Neuronal stem cell (in vitro differentiated cells): ENCODE data around the gene ZMIZ1.

Experiments used
- DNase-seq: peaks from one replicate; pipeline ENCODE4 v3.0.0-alpha.2; 2013; ENCODE audit warnings: low spot score
- H2AFZ ChIP-seq: one replicate; pipeline ENCODE4 v1.6.1; 2013; ENCODE audit warnings: mild to moderate bottlenecking, low read length, inconsistent platforms
- H2AK5ac ChIP-seq: 2 replicates; pipeline ENCODE4 v1.6.1; 2013; ENCODE audit warnings: low read depth, mild to moderate bottlenecking, inconsistent platforms, low read length, moderate library complexity, mixed read lengths
- H2BK120ac ChIP-seq: 2 replicates; pipeline ENCODE4 v1.6.1; 2013; ENCODE audit warnings: low read depth, mild to moderate bottlenecking, inconsistent platforms, low read length, moderate library complexity, mixed read lengths
- H2BK12ac ChIP-seq: one replicate; pipeline ENCODE4 v1.6.1; 2013; ENCODE audit warnings: low read length, inconsistent platforms
- H2BK15ac ChIP-seq: 2 replicates; pipeline ENCODE4 v1.6.1; 2013; ENCODE audit warnings: mild to moderate bottlenecking, low read length, inconsistent platforms, mixed read lengths
- H2BK5ac ChIP-seq: one replicate; pipeline ENCODE4 v1.6.1; 2013; ENCODE audit warnings: inconsistent platforms, mild to moderate bottlenecking, low read length, moderate library complexity
- H3K14ac ChIP-seq: one replicate; pipeline ENCODE4 v1.6.1; 2013; ENCODE audit warnings: low read length, inconsistent platforms
- H3K18ac ChIP-seq: 2 replicates; pipeline ENCODE4 v1.6.1; 2013; ENCODE audit warnings: low read length, inconsistent platforms
- H3K23ac ChIP-seq: 2 replicates; pipeline ENCODE4 v1.6.1; 2013; ENCODE audit warnings: low read depth, mild to moderate bottlenecking, mixed read lengths, low read length, inconsistent platforms; ENCODE audit not compliant: poor library complexity
- H3K27ac ChIP-seq: replicated peaks from 3 replicates; pipeline ENCODE4 v1.5.1; 2013; ENCODE audit warnings: low read length, inconsistent platforms
- H3K27me3 ChIP-seq, 3 experiments: 2 replicates each; pipeline ENCODE4 v1.6.1; 2013; ENCODE audit warnings: low read length in 3 of 3, mild to moderate bottlenecking in 2 of 3, inconsistent platforms in 1 of 3, low read depth in 1 of 3, mixed read lengths in 1 of 3, moderate library complexity in 1 of 3; ENCODE audit not compliant: control insufficient read depth in 3 of 3, insufficient read depth in 3 of 3
- H3K36me3 ChIP-seq, 2 donors: replicated peaks in 1 of 2; 2 replicates each; pipeline ENCODE4 v1.6.1; 2013; ENCODE audit warnings: low read length in 2 of 2; ENCODE audit not compliant: control insufficient read depth in 2 of 2, insufficient read depth in 2 of 2
- H3K4ac ChIP-seq: 2 replicates; pipeline ENCODE4 v1.6.1; 2013; ENCODE audit warnings: inconsistent platforms, mild to moderate bottlenecking, low read length, moderate library complexity
- H3K4me1 ChIP-seq, 2 donors: 1 replicate in 1 of 2; 2 replicates in 1 of 2; pipeline ENCODE4 v1.6.1; 2013; ENCODE audit warnings: low read length in 2 of 2, low read depth in 1 of 2; ENCODE audit not compliant: control insufficient read depth in 2 of 2, insufficient read depth in 1 of 2
- H3K4me2 ChIP-seq: one replicate; pipeline ENCODE4 v1.6.1; 2013; ENCODE audit warnings: mild to moderate bottlenecking, low read length, inconsistent platforms; ENCODE audit not compliant: insufficient read depth, poor library complexity, severe bottlenecking
- H3K4me3 ChIP-seq, 2 donors: 2 replicates each; pipeline ENCODE4 v1.5.1; 2013; ENCODE audit warnings: low read length in 2 of 2, mild to moderate bottlenecking in 2 of 2, inconsistent platforms in 1 of 2, moderate library complexity in 1 of 2
- H3K79me1 ChIP-seq: one replicate; pipeline ENCODE4 v1.6.1; 2013; ENCODE audit warnings: low read depth, mild to moderate bottlenecking, inconsistent platforms, low read length, moderate library complexity
- H3K9ac ChIP-seq: one replicate; pipeline ENCODE4 v1.6.1; 2013; ENCODE audit warnings: mild to moderate bottlenecking, low read depth, low read length, inconsistent platforms; ENCODE audit not compliant: poor library complexity
- H3K9me3 ChIP-seq, 2 donors: replicated peaks in 1 of 2; 2 replicates each; pipeline versions ENCODE3 to v1.6.1; 2013; ENCODE audit warnings: low read length in 2 of 2, mild to moderate bottlenecking in 2 of 2, inconsistent platforms in 1 of 2, low read depth in 1 of 2, mixed read lengths in 1 of 2, moderate library complexity in 1 of 2; ENCODE audit not compliant: control insufficient read depth in 2 of 2, insufficient read depth in 1 of 2
- H4K8ac ChIP-seq: one replicate; pipeline ENCODE4 v1.6.1; 2013; ENCODE audit warnings: low read depth, mild to moderate bottlenecking, inconsistent platforms, low read length, moderate library complexity
- H4K91ac ChIP-seq: one replicate; pipeline ENCODE4 v1.6.1; 2013; ENCODE audit warnings: low read length, low read depth, mild to moderate bottlenecking, inconsistent platforms; ENCODE audit not compliant: poor library complexity
- WGBS, 2 donors: extraction: QIAGEN DNeasy Blood & Tissue Kit; methylation state at CpG; one replicate each; pipeline ENCODE4 v1.1.7; 2013; ENCODE audit warnings: missing lambda C conversion rate in 2 of 2, mixed read lengths in 1 of 2; ENCODE audit not compliant: insufficient read length in 2 of 2, insufficient replicate concordance in 1 of 2; ENCODE audit errors: extremely low coverage in 2 of 2; 5-methylcytosine and 5-hydroxymethylcytosine counted together

ZMIZ1 gene

DNA sequence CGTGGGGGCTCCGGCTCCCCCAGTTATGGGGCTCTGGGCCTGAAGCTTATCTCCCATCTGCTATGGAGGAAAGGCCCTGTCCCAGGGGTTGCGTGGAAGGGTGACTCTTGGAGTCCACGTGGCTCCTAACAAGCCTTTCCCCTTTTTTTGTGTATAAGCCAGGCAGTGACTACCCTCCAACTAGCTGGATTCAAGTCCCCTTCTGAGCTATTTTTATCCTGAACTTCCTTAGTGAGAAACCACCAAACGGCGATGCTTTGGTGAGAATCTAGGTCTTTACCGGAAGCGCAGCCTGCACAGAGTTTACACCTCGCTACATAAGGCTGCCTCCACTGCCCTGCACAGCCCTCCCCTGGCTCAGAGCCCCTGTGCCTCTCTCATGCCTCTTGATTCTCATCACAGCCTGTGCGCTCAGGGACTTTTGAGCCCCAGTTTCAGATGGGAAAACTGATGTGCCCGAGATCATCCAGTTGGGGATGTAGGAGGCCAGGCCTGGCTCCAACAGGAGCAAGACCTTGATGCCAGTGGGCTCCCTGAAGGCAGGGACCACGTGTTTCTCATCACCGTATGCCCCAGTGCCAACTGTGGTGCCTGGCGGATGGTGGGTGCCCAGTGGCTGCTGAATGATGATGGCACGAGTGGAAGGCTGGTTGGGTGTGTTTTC lies 176.2 kb downstream of the ZMIZ1 start:
- no peak overlapping the region for H3K4me3 ChIP-seq
- H2AK5ac ChIP-seq = no peak overlapping the region
- H2BK5ac ChIP-seq = no peak overlapping the region
- no peak overlapping the region for H3K4ac ChIP-seq
- peaks cover 0 to 2% of the 10 kb centered on the region in 2 donors for H3K9me3 ChIP-seq
- peaks cover 0 to 27% of the 10 kb centered on the region in 2 donors for H3K36me3 ChIP-seq
- no peak for DNase-seq
- peaks cover 26 to 32% of the 10 kb centered on the region in 2 donors for H3K4me1 ChIP-seq
- H2AFZ ChIP-seq = no peak overlapping the region
- no CpG with 5 or more reads among the region's 15 CpGs for WGBS, 2 donors
- no peak overlapping the region for H3K27ac ChIP-seq
- no peak overlapping the region for H2BK15ac ChIP-seq
- no peak overlapping the region for H3K14ac ChIP-seq
- peaks cover 25% of the 10 kb centered on the region for H3K79me1 ChIP-seq
- H3K4me2 ChIP-seq = no peak overlapping the region
- H2BK120ac ChIP-seq = no peak overlapping the region
- H3K27me3 ChIP-seq = no peaks in the 10 kb centered on the region
- H3K23ac ChIP-seq = no peak overlapping the region
- no peak overlapping the region for H4K8ac ChIP-seq
- no peak overlapping the region for H3K9ac ChIP-seq
- H4K91ac ChIP-seq = no peak overlapping the region
- H2BK12ac ChIP-seq = no peak overlapping the region
- no peak overlapping the region for H3K18ac ChIP-seq

GRCh38 chr10:79245539-79246208 lies 176.9 kb downstream of the ZMIZ1 start:
- Histone ChIP-seq H2BK120ac (no peak overlapping the region), H2BK15ac (no peak overlapping the region), H3K9me3 (peaks cover 0 to 2% of the 10 kb centered on the region in 2 donors), H2BK5ac (no peak overlapping the region), H3K23ac (no peak overlapping the region), H3K27ac (no peak overlapping the region), H3K4ac (no peak overlapping the region), H2AFZ (no peak overlapping the region), H3K4me1 (peaks cover 22 to 25% of the 10 kb centered on the region in 2 donors), H3K4me3 (no peak overlapping the region), H3K27me3 (no peaks in the 10 kb centered on the region), H3K14ac (no peak overlapping the region), H3K79me1 (peaks cover 25% of the 10 kb centered on the region), H4K91ac (no peak overlapping the region), H3K4me2 (no peak overlapping the region), H3K18ac (no peak overlapping the region), H3K9ac (no peak overlapping the region), H2BK12ac (no peak overlapping the region), H3K36me3 (peaks cover 0 to 34% of the 10 kb centered on the region in 2 donors), H2AK5ac (no peak overlapping the region), H4K8ac (no peak overlapping the region)
- no CpG with 5 or more reads among the region's 9 CpGs for WGBS, 2 donors
- DNase-seq = no peak

DNA sequence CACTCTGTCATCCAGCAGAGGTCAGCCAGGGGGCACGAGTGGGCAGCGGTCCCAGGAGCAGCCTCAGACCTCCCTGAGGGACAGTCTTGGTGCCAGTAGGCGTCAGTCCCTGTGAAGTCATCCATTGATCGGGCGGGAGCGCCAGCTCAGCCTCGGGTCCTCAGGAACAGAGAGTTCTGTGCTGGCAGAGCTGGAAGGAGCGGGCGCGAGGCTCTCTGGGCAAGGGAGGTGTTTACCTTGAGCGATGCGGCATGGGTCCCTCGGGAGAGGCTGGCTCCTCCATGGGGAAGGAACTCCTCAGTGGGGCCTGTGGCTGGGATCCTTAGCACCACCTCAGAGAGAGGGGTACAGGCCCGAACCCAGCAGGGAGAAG lies 177.4 kb downstream of the ZMIZ1 start:
- no peak overlapping the region for H3K18ac ChIP-seq
- H4K91ac ChIP-seq = no peak overlapping the region
- H3K4me2 ChIP-seq = no peak overlapping the region
- H3K9me3 ChIP-seq = peaks cover 0 to 2% of the 10 kb centered on the region in 2 donors
- DNase-seq = no peak
- H3K14ac ChIP-seq = no peak overlapping the region
- H3K4me1 ChIP-seq = peaks cover 18 to 20% of the 10 kb centered on the region in 2 donors
- H3K27me3 ChIP-seq = no peaks in the 10 kb centered on the region
- H3K4ac ChIP-seq = no peak overlapping the region
- H3K27ac ChIP-seq = no peak overlapping the region
- H3K4me3 ChIP-seq = no peak overlapping the region
- WGBS, 2 donors = no CpG with 5 or more reads among the region's 14 CpGs
- H2BK12ac ChIP-seq = no peak overlapping the region
- H2AK5ac ChIP-seq = peak overlapping the region; percentile 54
- H2BK120ac ChIP-seq = no peak overlapping the region
- H2BK15ac ChIP-seq = no peak overlapping the region
- no peak overlapping the region for H4K8ac ChIP-seq
- H3K9ac ChIP-seq = no peak overlapping the region
- H3K23ac ChIP-seq = no peak overlapping the region
- H3K79me1 ChIP-seq = peaks cover 25% of the 10 kb centered on the region
- H2AFZ ChIP-seq = no peak overlapping the region
- H3K36me3 ChIP-seq = peaks cover 0 to 38% of the 10 kb centered on the region in 2 donors
- no peak overlapping the region for H2BK5ac ChIP-seq

DNA sequence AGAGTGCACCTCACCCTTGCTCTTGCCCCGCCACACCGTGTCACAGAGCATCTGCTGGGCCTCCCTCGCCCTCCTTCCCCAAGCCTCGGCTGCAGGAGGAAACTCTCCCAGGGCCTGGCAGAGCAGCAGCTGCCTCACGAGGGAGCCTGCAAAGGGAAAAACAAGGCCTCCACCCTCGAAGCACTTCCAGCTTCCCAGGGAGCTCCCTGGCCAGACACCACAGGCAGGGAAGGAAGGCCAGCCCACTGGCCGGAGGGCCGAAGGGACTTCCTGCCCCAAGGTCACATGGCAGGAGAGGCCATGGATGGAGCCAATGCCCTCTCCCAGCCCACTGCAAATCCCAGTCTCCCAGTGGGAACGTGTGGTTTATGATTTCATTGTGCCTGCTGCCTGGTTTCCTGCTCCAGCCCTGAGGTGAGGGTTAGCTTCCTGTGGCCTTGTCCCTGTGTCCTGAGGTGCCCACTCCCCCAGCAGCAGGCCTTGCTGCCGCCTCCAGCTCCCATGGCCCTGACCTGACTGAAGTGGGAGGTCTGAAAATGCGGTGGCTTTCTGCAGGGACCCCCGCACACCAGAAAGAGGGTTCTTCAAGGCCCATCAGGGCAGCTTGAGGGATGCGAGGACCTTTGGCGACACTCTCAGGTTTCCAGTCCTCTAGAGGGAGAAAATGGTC lies 178.0 kb downstream of the ZMIZ1 start:
- Histone ChIP-seq H3K18ac (peak overlapping the region; percentile 35), H3K4ac (no peak overlapping the region), H2BK120ac (no peak overlapping the region), H2AK5ac (peak overlapping the region; percentile 54), H3K27me3 (no peaks in the 10 kb centered on the region), H2BK15ac (no peak overlapping the region), H3K4me2 (no peak overlapping the region), H3K36me3 (peaks cover 0 to 44% of the 10 kb centered on the region in 2 donors), H3K4me3 (no peak overlapping the region), H4K91ac (no peak overlapping the region), H3K9me3 (peaks cover 0 to 2% of the 10 kb centered on the region in 2 donors), H3K27ac (no peak overlapping the region), H2AFZ (no peak overlapping the region), H2BK5ac (no peak overlapping the region), H3K79me1 (peaks cover 25% of the 10 kb centered on the region), H2BK12ac (no peak overlapping the region), H3K4me1 (peaks cover 12 to 14% of the 10 kb centered on the region in 2 donors), H4K8ac (no peak overlapping the region), H3K23ac (peak overlapping the region; percentile 23), H3K9ac (no peak overlapping the region), H3K14ac (no peak overlapping the region)
- no CpG with 5 or more reads among the region's 14 CpGs for WGBS, 2 donors
- DNase-seq = no peak
